Bronchial epithelial cell (primary cell): ENCODE results near the gene CFAP299. TPM values are rescaled to one million over a fixed set of nuclear protein-coding genes. Genes with fewer than 3 reads are reported as not detected.
"Not testable (repeated sequence)": the region's sequence is repeated elsewhere in the genome, so short reads cannot be mapped to it uniquely, and the experiment has no call there.

Experiments
- DNase-seq: peaks from one replicate; pipeline ENCODE4 v3.0.0-alpha.2; 2010; ENCODE audit warnings: low read depth
- FAIRE-seq: peaks from 2 replicates; lab custom pipeline; 2011; peaks lifted over from hg19 to GRCh38; lab: Jason Lieb, UNC
- H3K27me3 ChIP-seq: 2 replicates; pipeline ENCODE4 v1.5.1; 2011; ENCODE audit warnings: low read length; ENCODE audit not compliant: control insufficient read depth, insufficient read depth
- H3K36me3 ChIP-seq: 2 replicates; pipeline ENCODE4 v1.5.1; 2011; ENCODE audit warnings: low read length; ENCODE audit not compliant: control insufficient read depth, insufficient read depth
- H3K4me3 ChIP-seq: 2 replicates; pipeline ENCODE4 v1.5.1; 2011; ENCODE audit warnings: mild to moderate bottlenecking, low read depth, low read length, control low read depth
- CTCF ChIP-seq: IDR thresholded peaks from 2 replicates; pipeline ENCODE4 v1.5.1; 2011; ENCODE audit warnings: mild to moderate bottlenecking, moderate library complexity, low read length, control low read depth, inconsistent platforms; ENCODE audit not compliant: insufficient read depth, severe bottlenecking
- total RNA-seq: library from RNA; depleted of rRNA; stranded (reverse); fragments of >200 nt; gene quantifications from 2 replicates; pipeline ENCODE4 v1.2.1, GENCODE V29; 2014

Gene CFAP299
- total RNA-seq: 0.26 TPM in 1 of 2 replicates, not detected in the other

- no peaks in the 10 kb centered on the region for H3K27me3 ChIP-seq
- FAIRE-seq (no peak), DNase-seq (peak; percentile 85)
- H3K36me3 ChIP-seq: no peaks in the 10 kb centered on the region
- TF ChIP-seq CTCF: peak; percentile 64
- H3K4me3 ChIP-seq: peak within 1 kb of the TSS; percentile 60
These were observed at the start of gene CFAP299 for GRCh38 chr4:80335554-80336358. Gene CFAP299, plus strand, starts transcription at chr4:80335730.

GRCh38 chr4:80286451-80286850 is 49.1 kb upstream of the CFAP299 start:
- no peak for DNase-seq
- no peak overlapping the region for H3K4me3 ChIP-seq
- FAIRE-seq: no peak
- no peaks in the 10 kb centered on the region for H3K27me3 ChIP-seq
- TF ChIP-seq CTCF: no peak
- no peaks in the 10 kb centered on the region for H3K36me3 ChIP-seq

DNA sequence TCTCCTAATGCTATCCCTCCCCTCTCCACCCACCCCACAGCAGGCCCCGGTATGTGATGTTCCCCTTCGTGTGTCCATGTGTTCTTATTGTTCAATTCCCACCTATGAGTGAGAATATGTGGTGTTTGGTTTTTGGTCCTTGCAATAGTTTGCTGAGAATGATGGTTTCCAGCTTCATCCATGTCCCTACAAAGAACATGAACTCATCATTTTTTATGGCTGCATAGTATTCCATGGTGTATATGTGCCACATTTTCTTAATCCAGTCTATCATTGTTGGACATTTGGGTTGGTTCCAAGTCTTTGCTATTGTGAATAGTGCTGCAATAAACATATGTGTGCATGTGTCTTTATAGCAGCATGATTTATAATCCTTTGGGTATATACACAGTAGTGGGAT is 44.9 kb upstream of the CFAP299 start:
- not testable (repeated sequence) for H3K27me3 ChIP-seq, H3K4me3 ChIP-seq, H3K36me3 ChIP-seq, FAIRE-seq, DNase-seq

DNA sequence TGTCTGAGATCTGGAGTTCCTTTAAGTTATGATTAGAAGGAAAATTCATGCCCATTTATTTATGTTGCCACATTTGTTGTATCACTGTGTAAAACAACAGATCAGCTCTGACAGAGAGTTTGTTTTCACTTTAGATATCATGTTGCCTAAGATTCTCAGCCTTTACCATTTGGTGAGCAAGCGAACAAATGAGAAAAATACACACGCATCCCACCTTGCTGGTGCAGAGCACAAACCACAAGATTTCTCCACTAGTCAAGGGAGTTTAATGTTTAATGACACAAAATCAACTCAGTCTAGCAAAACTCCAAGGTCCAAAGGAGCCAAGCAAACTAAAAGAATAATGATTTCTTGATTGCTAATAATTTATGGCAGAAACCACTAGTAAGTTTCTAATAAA is 41.3 kb upstream of the CFAP299 start:
- no peak for TF ChIP-seq CTCF
- Histone ChIP-seq H3K4me3 (no peak overlapping the region), H3K36me3 (no peaks in the 10 kb centered on the region), H3K27me3 (no peaks in the 10 kb centered on the region)
- no peak for FAIRE-seq
- no peak for DNase-seq

DNA sequence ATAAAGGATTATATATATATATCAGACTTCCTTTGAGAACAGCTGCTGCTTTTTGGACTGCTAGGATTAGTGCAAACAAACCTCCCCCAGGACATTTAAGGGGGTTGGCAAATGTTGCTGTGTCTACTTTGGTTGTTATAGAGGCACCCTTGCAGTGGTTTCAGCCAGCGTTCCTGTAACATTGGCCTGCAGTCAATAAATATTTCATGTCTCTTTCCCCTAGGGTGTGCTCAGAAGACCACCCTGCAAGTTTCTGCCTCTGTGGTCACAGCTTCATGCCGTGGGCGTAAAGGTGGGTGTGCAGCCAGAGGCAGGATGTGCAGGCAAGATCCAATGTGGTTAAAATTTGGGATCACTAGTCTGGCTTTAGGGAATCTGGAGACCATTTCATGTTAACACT is 40.2 kb upstream of the CFAP299 start:
- no peak for TF ChIP-seq CTCF
- FAIRE-seq (no peak), DNase-seq (no peak)
- no peak overlapping the region for H3K4me3 ChIP-seq
- H3K27me3 ChIP-seq: no peaks in the 10 kb centered on the region
- no peaks in the 10 kb centered on the region for H3K36me3 ChIP-seq

GRCh38 chr4:80295826-80296225 is 39.7 kb upstream of the CFAP299 start:
- FAIRE-seq: no peak
- Histone ChIP-seq H3K36me3 (no peaks in the 10 kb centered on the region), H3K27me3 (no peaks in the 10 kb centered on the region), H3K4me3 (no peak overlapping the region)
- no peak for DNase-seq
- no peak for TF ChIP-seq CTCF
